ENCODE measurements around the gene ZNF766. TPM values are rescaled to one million over a fixed set of nuclear protein-coding genes. Genes with fewer than 3 reads are reported as not detected.

Gene ZNF766
- polyA plus RNA-seq, 2 of the 4 experiments (the other 2 are of a cell fraction), result 11.9 to 21.9 TPM

GRCh38 chr19:52237197-52237596, 32.2 kb upstream of the ZNF766 start:
- H3K4me3 ChIP-seq, result no peak overlapping the region
- TF ChIP-seq RARB (CRISPR knock-in tag; IDR thresholded peaks at IDR 0.05) (no peak), ESRRA (IDR thresholded peaks at IDR 0.05; ENCODE audit: borderline replicate concordance, low read length) (no peak), CBX2 (IDR thresholded peaks at IDR 0.05; ENCODE audit: borderline replicate concordance, low read depth) (no peak), HEYL (CRISPR knock-in tag; IDR thresholded peaks at IDR 0.05) (no peak), KDM5A (IDR thresholded peaks at IDR 0.05) (no peak), POLR2AphosphoS2 (conservative IDR thresholded peaks at IDR 0.05; ENCODE audit: low read length) (no peak), ZFP36 (IDR thresholded peaks at IDR 0.05; ENCODE audit: borderline replicate concordance, partially characterized antibody) (no peak), ZSCAN20 (CRISPR knock-in tag; IDR thresholded peaks at IDR 0.05) (no peak), BCL3 (IDR thresholded peaks at IDR 0.05) (no peak), BHLHE40 (IDR thresholded peaks at IDR 0.05; ENCODE audit: low read depth, low read length) (no peak), ELK1 (IDR thresholded peaks at IDR 0.05; ENCODE audit: low read depth, low read length) (no peak), EHF (CRISPR knock-in tag; IDR thresholded peaks at IDR 0.05) (no peak), CHD4 (IDR thresholded peaks at IDR 0.05; ENCODE audit: borderline replicate concordance) (no peak), JUNB (IDR thresholded peaks at IDR 0.05) (no peak), HOXB5 (CRISPR knock-in tag; IDR thresholded peaks at IDR 0.05) (no peak), POLR2A (IDR thresholded peaks at IDR 0.05; ENCODE audit: low read length) (no peak)
- FAIRE-seq (no peak), ATAC-seq (no peak), DNase-seq (ENCODE audit: low read depth in 1 of 2, low spot score in 1 of 2) (no peak)
- H3K27ac ChIP-seq, result no peak overlapping the region
- POLR2A ChIA-PET, result no interaction called here
- H3K4me1 ChIP-seq, result no peaks in the 10 kb centered on the region
- CTCF ChIA-PET, result interaction anchor here (0.7 to 1.5 kb wide), 14 partner anchors 9 to 524 kb away, joined by 3 to 16 read pairs (median 3); partner anchors contain the start of gene ZNF432
- WGBS (ENCODE audit: missing lambda C conversion rate), result 10% methylated on average over 2 of the region's 2 CpGs
- no peak overlapping the region for H3K4me2 ChIP-seq
- H3K9me3 ChIP-seq, result peaks cover 77% of the 10 kb centered on the region

GRCh38 chr19:52237771-52238400, 31.5 kb upstream of the ZNF766 start:
- ChIA-PET CTCF (interaction anchor here (0.7 to 1.5 kb wide), 14 partner anchors 10 to 525 kb away, joined by 3 to 16 read pairs (median 3); partner anchors contain the start of gene ZNF432), POLR2A (no interaction called here)
- H3K9me3 ChIP-seq, result peaks cover 74% of the 10 kb centered on the region
- TF ChIP-seq CTCF (IDR thresholded peaks at IDR 0.05), result peak; percentile 68
- no peak for TF ChIP-seq NFE2L2 (conservative IDR thresholded peaks at IDR 0.05; ENCODE audit: low read length)
- TF ChIP-seq HES2 (IDR thresholded peaks at IDR 0.05), result no peak
- no peak for TF ChIP-seq MAX (IDR thresholded peaks at IDR 0.05)
- no peak for TF ChIP-seq TP53 (CRISPR knock-in tag; IDR thresholded peaks at IDR 0.05)
- no peak for TF ChIP-seq SREBF2 (IDR thresholded peaks at IDR 0.05)
- TF ChIP-seq HEYL (CRISPR knock-in tag; IDR thresholded peaks at IDR 0.05), result no peak
- peak; percentile 71 to 83 for TF ChIP-seq RAD21 (conservative IDR thresholded peaks at IDR 0.05 in 1 of 2, IDR thresholded peaks at IDR 0.05 in 1 of 2)
- TF ChIP-seq SMC3 (IDR thresholded peaks at IDR 0.05), result peak; percentile 56
- no peak for TF ChIP-seq HDAC2 (IDR thresholded peaks at IDR 0.05)
- no peak overlapping the region for H3K4me3 ChIP-seq
- FAIRE-seq (peak; percentile 95), DNase-seq (ENCODE audit: low read depth in 1 of 2, low spot score in 1 of 2) (peak in 1 of 2 experiments; percentile 69), ATAC-seq (peak; percentile 57 to 77; a peak in 4 of 6 replicates)
- WGBS (ENCODE audit: missing lambda C conversion rate), result 15% methylated on average over 8 of the region's 8 CpGs
- H3K27ac ChIP-seq, result no peak overlapping the region
- no peaks in the 10 kb centered on the region for H3K4me1 ChIP-seq
- no peak overlapping the region for H3K4me2 ChIP-seq
